Natural killer cell (primary cell): ENCODE measurements around the gene DIPK1A. TPM values are rescaled to one million over a fixed set of nuclear protein-coding genes. Genes with fewer than 3 reads are reported as not detected.

Source experiments
- ATAC-seq, 3 donors: fragments of 150-1000 bp in 2 of 3; fragments of 200-7000 bp in 1 of 3; cut with Tn5 transposase; 1 replicate in 1 of 3; 2 replicates in 2 of 3; pipeline ENCODE4 v1.10.0; 2021; ENCODE audit warnings: mild to moderate bottlenecking in 2 of 3, moderate library complexity in 2 of 3
- DNase-seq, 2 donors: peaks; one replicate each; pipeline versions ENCODE4 v3.0.0 to v3.0.0-alpha.2; 2013 to 2021; ENCODE audit warnings: mixed read lengths in 1 of 2
- H3K27ac ChIP-seq: one replicate; pipeline ENCODE4 v1.5.1; 2013; ENCODE audit warnings: mild to moderate bottlenecking, low read length
- H3K27me3 ChIP-seq: one replicate; pipeline ENCODE4 v1.6.1; 2013; ENCODE audit warnings: low read length; ENCODE audit not compliant: control insufficient read depth, insufficient read depth
- H3K36me3 ChIP-seq: one replicate; pipeline ENCODE4 v1.6.1; 2013; ENCODE audit warnings: low read length; ENCODE audit not compliant: control insufficient read depth, insufficient read depth
- H3K4me1 ChIP-seq: one replicate; pipeline ENCODE4 v1.6.1; 2013; ENCODE audit warnings: low read length; ENCODE audit not compliant: control insufficient read depth, insufficient read depth
- H3K4me3 ChIP-seq: one replicate; pipeline ENCODE4 v1.5.1; 2013; ENCODE audit warnings: low read length
- H3K9me3 ChIP-seq: one replicate; pipeline ENCODE4 v1.6.1; 2013; ENCODE audit warnings: low read length; ENCODE audit not compliant: control insufficient read depth, insufficient read depth
- H3K27ac Mint-ChIP-seq, 2 donors: one replicate each; pipeline ENCODE4 v1.8.0; 2022; ENCODE audit warnings: mild to moderate bottlenecking in 2 of 2, mixed read lengths in 2 of 2, moderate library complexity in 1 of 2
- H3K27me3 Mint-ChIP-seq, 2 donors: one replicate each; pipeline ENCODE4 v1.8.0; 2022; ENCODE audit warnings: low read depth in 2 of 2, mixed read lengths in 2 of 2
- H3K36me3 Mint-ChIP-seq: one replicate; pipeline ENCODE4 v1.8.0; 2022; ENCODE audit warnings: mixed read lengths
- H3K4me1 Mint-ChIP-seq, 2 donors: one replicate each; pipeline ENCODE4 v1.8.0; 2022; ENCODE audit warnings: mixed read lengths in 2 of 2
- H3K4me3 Mint-ChIP-seq: one replicate; pipeline ENCODE4 v1.8.0; 2022; ENCODE audit warnings: mild to moderate bottlenecking, moderate library complexity, mixed read lengths
- H3K9me3 Mint-ChIP-seq, 2 donors: one replicate each; pipeline ENCODE4 v1.8.0; 2022; ENCODE audit warnings: mixed read lengths in 2 of 2
- CTCF ChIP-seq: fragments of 200-600 bp; IDR thresholded peaks from one replicate; pipeline ENCODE4 v1.8.0; 2022; ENCODE audit warnings: antibody characterized with exemption
- WGBS: methylation state at CpG from one replicate; pipeline ENCODE4 v1.1.7; 2013; ENCODE audit warnings: missing lambda C conversion rate; ENCODE audit not compliant: insufficient coverage; 5-methylcytosine and 5-hydroxymethylcytosine counted together
- intact Hi-C: fragments of 100-400 bp; cut with micrococcal nuclease; formaldehyde crosslinking; loops from one replicate; pipeline ENCODE4 v1.14.2; 2022
- total RNA-seq, 4 donors: library from RNA; stranded (reverse); fragments of 120-200 nt in 1 of 4; gene quantifications; one replicate each; pipeline versions ENCODE4 v1.2.3 to v1.2.4, GENCODE V29; 2013 to 2022

Gene DIPK1A
- total RNA-seq, 3 donors from 2014 or later (not counting 1 experiment from before 2014, with no cell fraction given): 7.0 to 11.3 (median 11.2) TPM

- 22% methylated on average over 7 of the region's 7 CpGs for whole genome bisulfite sequencing
- H3K27ac ChIP-seq: no peak overlapping the region
- TF ChIP-seq CTCF: no peak
- no peaks in the 10 kb centered on the region for H3K9me3 ChIP-seq
- DNase-seq: peak in 1 of 2 donors; percentile 35
- H3K36me3 ChIP-seq: no peaks in the 10 kb centered on the region
- peak; percentile 58 to 80 (median 74) for ATAC-seq
- no peaks in the 10 kb centered on the region for H3K36me3 Mint-ChIP-seq
- no peak overlapping the region for H3K4me3 Mint-ChIP-seq
- H3K4me3 ChIP-seq: no peak overlapping the region
- intact Hi-C loops: no loop called here
- no peaks in the 10 kb centered on the region for H3K9me3 Mint-ChIP-seq
- peaks cover 6 to 10% of the 10 kb centered on the region in 2 donors for H3K27me3 Mint-ChIP-seq
- H3K4me1 Mint-ChIP-seq: peaks cover 0 to 10% of the 10 kb centered on the region in 2 donors
- H3K27me3 ChIP-seq: no peaks in the 10 kb centered on the region
- H3K4me1 ChIP-seq: no peaks in the 10 kb centered on the region
- no peak overlapping the region for H3K27ac Mint-ChIP-seq
Measured at GRCh38 chr1:92804721-92805201, 156.5 kb downstream of the DIPK1A start.

GRCh38 chr1:92803140-92803887, 157.9 kb downstream of the DIPK1A start:
- Mint-ChIP-seq H3K9me3 (no peaks in the 10 kb centered on the region), H3K36me3 (no peaks in the 10 kb centered on the region), H3K4me3 (no peak overlapping the region), H3K27me3 (peaks cover 6 to 10% of the 10 kb centered on the region in 2 donors), H3K4me1 (peaks cover 0 to 10% of the 10 kb centered on the region in 2 donors), H3K27ac (no peak overlapping the region)
- TF ChIP-seq CTCF: no peak
- intact Hi-C loops: no loop called here
- DNase-seq: no peak
- H3K36me3 ChIP-seq: no peaks in the 10 kb centered on the region
- no peak overlapping the region for H3K4me3 ChIP-seq
- H3K27me3 ChIP-seq: no peaks in the 10 kb centered on the region
- ATAC-seq: no peak
- 87% methylated on average over 6 of the region's 7 CpGs for WGBS
- H3K27ac ChIP-seq: no peak overlapping the region
- H3K4me1 ChIP-seq: no peaks in the 10 kb centered on the region
- no peaks in the 10 kb centered on the region for H3K9me3 ChIP-seq

GRCh38 chr1:92797961-92798360, 163.3 kb downstream of the DIPK1A start:
- no peak for TF ChIP-seq CTCF
- Histone ChIP-seq H3K4me1 (no peaks in the 10 kb centered on the region), H3K4me3 (no peak overlapping the region), H3K36me3 (no peaks in the 10 kb centered on the region), H3K9me3 (no peaks in the 10 kb centered on the region), H3K27me3 (no peaks in the 10 kb centered on the region), H3K27ac (no peak overlapping the region)
- H3K4me3 Mint-ChIP-seq: no peak overlapping the region
- H3K4me1 Mint-ChIP-seq: no peaks in the 10 kb centered on the region
- ATAC-seq (no peak), DNase-seq (no peak)
- H3K27ac Mint-ChIP-seq: no peak overlapping the region
- H3K9me3 Mint-ChIP-seq: no peaks in the 10 kb centered on the region
- WGBS: 100% methylated on average over 1 of the region's 1 CpG
- H3K27me3 Mint-ChIP-seq: peaks cover 26 to 42% of the 10 kb centered on the region in 2 donors
- no peaks in the 10 kb centered on the region for H3K36me3 Mint-ChIP-seq
- intact Hi-C loops: no loop called here

- H3K4me1 Mint-ChIP-seq: no peaks in the 10 kb centered on the region
- peaks cover 29 to 47% of the 10 kb centered on the region in 2 donors for H3K27me3 Mint-ChIP-seq
- no peaks in the 10 kb centered on the region for H3K36me3 Mint-ChIP-seq
- Histone ChIP-seq H3K36me3 (no peaks in the 10 kb centered on the region), H3K9me3 (no peaks in the 10 kb centered on the region), H3K4me3 (no peak overlapping the region), H3K4me1 (no peaks in the 10 kb centered on the region), H3K27ac (no peak overlapping the region), H3K27me3 (no peaks in the 10 kb centered on the region)
- no peaks in the 10 kb centered on the region for H3K9me3 Mint-ChIP-seq
- no peak for DNase-seq
- intact Hi-C loops: no loop called here
- no peak overlapping the region for H3K4me3 Mint-ChIP-seq
- ATAC-seq: no peak
- no peak for TF ChIP-seq CTCF
- H3K27ac Mint-ChIP-seq: no peak overlapping the region
Measured at GRCh38 chr1:92797297-92797696, 164.0 kb downstream of the DIPK1A start.
